Ovary (tissue), 3 donors: Measurements from ENCODE around the gene TNNC1.

Experiments
- EP300 ChIP-seq: sonication (generic); formaldehyde crosslinking; IDR thresholded peaks from one replicate; pipeline ENCODE4 v1.6.1; 2017; ENCODE audit warnings: antibody characterized with exemption
- POLR2A ChIP-seq: fragments of 450-650 bp; IDR thresholded peaks from one replicate; pipeline ENCODE4 v1.6.1; 2017; ENCODE audit warnings: antibody characterized with exemption, mild to moderate bottlenecking, moderate library complexity
- TF ChIP-seq, protein P1 (sequence below), 3 donors: fragments of 450-650 bp in 2 of 3; fragments of 200-600 bp in 1 of 3; IDR thresholded peaks; one replicate each; pipeline versions ENCODE4 v1.5.1 to v1.8.0; 2016 to 2022; ENCODE audit warnings: antibody characterized with exemption in 3 of 3, mild to moderate bottlenecking in 1 of 3
- donor health status: DM: no; HTN: no; CAD: no.

DNA sequence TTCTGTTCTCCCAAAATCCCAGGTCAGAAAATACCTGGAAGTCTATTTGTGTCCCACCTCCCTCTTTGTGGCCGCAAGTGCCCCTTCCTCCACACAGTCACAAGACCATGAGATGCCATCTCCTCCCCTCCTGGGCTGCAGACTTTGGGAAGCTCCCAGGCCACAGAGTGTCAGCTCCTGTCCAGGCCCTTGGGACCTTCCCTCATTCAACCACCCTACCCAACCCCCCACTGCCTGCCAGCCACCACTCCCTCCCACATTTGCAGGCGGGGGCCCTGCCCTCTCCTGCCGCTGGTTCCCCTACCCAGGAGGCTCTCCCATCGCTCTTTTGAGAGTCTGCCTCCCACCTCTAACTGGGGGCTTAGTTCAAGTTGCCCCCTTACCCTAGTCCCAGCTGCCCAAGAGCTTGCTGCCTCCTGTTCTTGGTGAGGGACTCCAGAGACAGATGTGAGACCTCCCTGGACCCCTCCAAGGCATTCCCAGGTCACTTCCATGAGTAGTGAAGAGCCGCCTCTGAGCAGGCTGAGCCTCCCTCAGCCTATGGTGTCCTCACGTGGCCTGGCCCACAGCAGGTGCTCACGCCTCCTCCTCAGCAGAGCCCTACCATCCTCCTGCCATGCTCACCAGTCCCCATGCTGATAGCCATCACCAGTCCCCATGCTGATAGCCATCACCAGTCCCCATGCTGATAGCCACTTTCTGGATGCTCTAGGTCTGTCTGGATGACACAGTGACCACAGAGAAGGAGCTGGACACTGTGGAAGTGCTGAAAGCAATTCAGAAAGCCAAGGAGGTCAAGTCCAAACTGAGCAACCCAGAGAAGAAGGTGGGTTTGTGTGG lies 25.4 kb upstream of the TNNC1 start:
- TF ChIP-seq, protein P1, sequence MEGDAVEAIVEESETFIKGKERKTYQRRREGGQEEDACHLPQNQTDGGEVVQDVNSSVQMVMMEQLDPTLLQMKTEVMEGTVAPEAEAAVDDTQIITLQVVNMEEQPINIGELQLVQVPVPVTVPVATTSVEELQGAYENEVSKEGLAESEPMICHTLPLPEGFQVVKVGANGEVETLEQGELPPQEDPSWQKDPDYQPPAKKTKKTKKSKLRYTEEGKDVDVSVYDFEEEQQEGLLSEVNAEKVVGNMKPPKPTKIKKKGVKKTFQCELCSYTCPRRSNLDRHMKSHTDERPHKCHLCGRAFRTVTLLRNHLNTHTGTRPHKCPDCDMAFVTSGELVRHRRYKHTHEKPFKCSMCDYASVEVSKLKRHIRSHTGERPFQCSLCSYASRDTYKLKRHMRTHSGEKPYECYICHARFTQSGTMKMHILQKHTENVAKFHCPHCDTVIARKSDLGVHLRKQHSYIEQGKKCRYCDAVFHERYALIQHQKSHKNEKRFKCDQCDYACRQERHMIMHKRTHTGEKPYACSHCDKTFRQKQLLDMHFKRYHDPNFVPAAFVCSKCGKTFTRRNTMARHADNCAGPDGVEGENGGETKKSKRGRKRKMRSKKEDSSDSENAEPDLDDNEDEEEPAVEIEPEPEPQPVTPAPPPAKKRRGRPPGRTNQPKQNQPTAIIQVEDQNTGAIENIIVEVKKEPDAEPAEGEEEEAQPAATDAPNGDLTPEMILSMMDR (IDR thresholded peaks at IDR 0.05), result no peak
- TF ChIP-seq EP300, result no peak
- no peak for TF ChIP-seq POLR2A
